HepG2 (cell line): ENCODE data around the gene CRTC2. TPM values are rescaled to one million over a fixed set of nuclear protein-coding genes. Genes with fewer than 3 reads are reported as not detected.

ENCODE experiments used
- CHCHD3 ChIP-seq: sonication (generic); formaldehyde crosslinking; IDR thresholded peaks from 2 replicates; pipeline ENCODE4 v1.8.0; 2022; ENCODE audit warnings: mild to moderate bottlenecking, missing genetic modification reagents, moderate library complexity
- FOXA3 ChIP-seq: IDR thresholded peaks from 2 replicates; pipeline ENCODE4 v1.6.1; 2016; ENCODE audit warnings: missing genetic modification reagents, missing compliant biosample characterization
- GPN1 ChIP-seq: sonication (generic); formaldehyde crosslinking; IDR thresholded peaks from 2 replicates; pipeline ENCODE4 v1.5.1; 2020; ENCODE audit warnings: missing genetic modification reagents, borderline replicate concordance
- LCORL ChIP-seq, 2 experiments: fragments of 450-650 bp in 1 of 2; sonication (generic) in 1 of 2; formaldehyde crosslinking in 1 of 2; IDR thresholded peaks; 2 replicates each; pipeline versions ENCODE4 v1.5.0 to v1.6.1; 2017 to 2020; ENCODE audit warnings: antibody characterized with exemption in 1 of 2, missing genetic modification reagents in 1 of 2
- NCOA2 ChIP-seq: sonication (generic); formaldehyde crosslinking; IDR thresholded peaks from 2 replicates; pipeline ENCODE4 v1.8.0; 2022; ENCODE audit warnings: inconsistent platforms
- RNF2 ChIP-seq: fragments of 450-650 bp; conservative IDR thresholded peaks from 2 replicates; pipeline ENCODE4 v1.6.1; 2016; ENCODE audit warnings: low read depth
- STAT5B ChIP-seq: sonication (generic); formaldehyde crosslinking; IDR thresholded peaks from 2 replicates; pipeline ENCODE4 v1.4.0; 2020; ENCODE audit warnings: missing genetic modification reagents
- ZNF235 ChIP-seq: sonication (generic); formaldehyde crosslinking; IDR thresholded peaks from 2 replicates; pipeline ENCODE4 v1.8.1; 2023; ENCODE audit warnings: mild to moderate bottlenecking, missing genetic modification reagents, borderline replicate concordance
- polyA plus RNA-seq, 8 experiments: library from polyadenylated mRNA; depleted of rRNA in 3 of 8; stranded (reverse) in 7 of 8; unstranded in 1 of 8; fragments of >200 nt; fragmentation: Illumina TruSeq in 4 of 8; extraction: Trizol in 4 of 8; gene quantifications; 2 replicates each; pipeline versions ENCODE4 v1.2.1 to v1.2.3, GENCODE V29; 2011 to 2016; ENCODE audit warnings: low read depth in 4 of 8, missing spikeins in 1 of 8, mixed read lengths in 1 of 8; ENCODE audit not compliant: insufficient read depth in 1 of 8
- total RNA-seq, 5 experiments: library from RNA; depleted of rRNA; stranded (reverse); fragments of >200 nt; fragmentation: Illumina TruSeq; extraction: Trizol; gene quantifications; 2 replicates each; pipeline ENCODE4 v1.2.3, GENCODE V29; 2016; ENCODE audit warnings: low read depth in 1 of 5
- TF ChIP-seq, protein P1 (sequence below): sonication (generic); formaldehyde crosslinking; IDR thresholded peaks from 2 replicates; pipeline ENCODE4 v1.4.0; 2020; ENCODE audit warnings: mild to moderate bottlenecking, missing genetic modification reagents
- TF ChIP-seq, protein P2 (sequence below): sonication (generic); formaldehyde crosslinking; IDR thresholded peaks from 2 replicates; pipeline ENCODE4 v1.4.0; 2020; ENCODE audit warnings: missing genetic modification reagents
- TF ChIP-seq, protein P3 (sequence below): IDR thresholded peaks from 2 replicates; pipeline ENCODE4 v1.6.1; 2012; ENCODE audit warnings: low read length, improper control_type of control experiment
- TF ChIP-seq, protein P4 (sequence below): sonication (generic); formaldehyde crosslinking; IDR thresholded peaks from 2 replicates; pipeline ENCODE4 v1.4.0; 2020; ENCODE audit warnings: mild to moderate bottlenecking, missing genetic modification reagents
- TF ChIP-seq, protein P5 (sequence below): sonication (generic); formaldehyde crosslinking; IDR thresholded peaks from 2 replicates; pipeline ENCODE4 v1.9.0; 2021; ENCODE audit warnings: missing genetic modification reagents, mild to moderate bottlenecking, borderline replicate concordance
- TF ChIP-seq, protein P6 (sequence below): sonication (generic); formaldehyde crosslinking; IDR thresholded peaks from 2 replicates; pipeline ENCODE4 v1.5.1; 2020; ENCODE audit warnings: missing genetic modification reagents, mild to moderate bottlenecking, borderline replicate concordance
- TF ChIP-seq, protein P7 (sequence below): IDR thresholded peaks from 2 replicates; pipeline ENCODE4 v1.6.1; 2016; ENCODE audit warnings: missing genetic modification reagents, missing compliant biosample characterization
- TF ChIP-seq, protein P8 (sequence below): sonication (generic); formaldehyde crosslinking; IDR thresholded peaks from 2 replicates; pipeline ENCODE4 v1.5.0; 2020; ENCODE audit warnings: missing genetic modification reagents, mild to moderate bottlenecking, borderline replicate concordance

CRTC2 gene
- total and polyA plus RNA-seq, 2 of the 13 experiments (the other 11 are each of a cell fraction or from before 2014, with no cell fraction given): 6.1 to 26.7 TPM

DNA sequence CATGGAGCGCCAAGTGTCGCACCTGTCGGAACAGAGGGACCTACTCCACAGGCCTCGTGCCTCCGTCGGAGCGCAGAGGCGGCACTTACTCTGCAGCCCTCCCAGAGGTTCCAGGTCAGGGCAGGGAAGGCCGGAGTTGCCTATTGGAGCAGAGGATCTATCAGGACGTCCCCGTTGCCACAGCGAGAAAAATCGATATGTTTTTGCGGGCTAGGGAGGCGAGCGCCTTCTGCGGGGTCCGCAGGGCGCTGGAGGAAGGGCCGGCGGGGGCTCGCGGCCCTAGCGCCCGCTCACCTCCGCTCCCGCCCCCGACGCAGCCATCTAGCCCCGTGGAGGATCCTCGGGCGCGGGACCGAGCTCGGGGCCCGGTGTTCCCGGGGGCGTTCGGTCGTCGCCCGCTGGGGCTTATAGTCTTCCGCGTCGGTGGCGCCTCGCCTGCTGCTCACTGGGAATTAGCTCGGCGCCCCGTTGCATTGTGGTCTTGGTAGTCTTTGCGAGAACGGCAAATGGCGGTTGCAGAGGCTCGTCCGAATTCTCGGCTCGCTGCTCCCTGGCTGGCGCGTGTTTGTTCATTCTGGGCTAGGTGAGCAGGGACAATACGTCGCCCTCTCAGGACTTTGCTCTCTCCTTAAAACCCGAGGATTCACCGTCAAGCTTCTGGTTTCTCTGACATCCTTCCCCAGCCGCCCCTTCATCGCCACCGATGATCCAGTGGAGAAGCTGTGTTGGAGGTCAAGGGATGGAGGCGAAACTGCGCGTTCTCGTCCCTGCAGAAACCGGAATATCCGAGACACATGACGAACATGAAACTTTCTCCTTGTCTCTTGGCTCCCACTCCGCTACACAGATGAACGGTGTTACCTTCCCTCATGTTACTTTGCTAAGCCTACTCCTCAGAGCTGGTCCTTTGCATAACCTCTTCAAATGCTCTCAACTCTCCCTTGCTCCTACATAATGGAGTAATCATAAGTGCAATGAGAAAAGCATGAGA is 19.1 kb upstream of the CRTC2 start, which contains the start of gene JTB (continued):
- TF ChIP-seq, protein P1, sequence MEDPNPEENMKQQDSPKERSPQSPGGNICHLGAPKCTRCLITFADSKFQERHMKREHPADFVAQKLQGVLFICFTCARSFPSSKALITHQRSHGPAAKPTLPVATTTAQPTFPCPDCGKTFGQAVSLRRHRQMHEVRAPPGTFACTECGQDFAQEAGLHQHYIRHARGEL: peak; percentile 64; the same call in 1 of the 2 replicates
- TF ChIP-seq, protein P2, sequence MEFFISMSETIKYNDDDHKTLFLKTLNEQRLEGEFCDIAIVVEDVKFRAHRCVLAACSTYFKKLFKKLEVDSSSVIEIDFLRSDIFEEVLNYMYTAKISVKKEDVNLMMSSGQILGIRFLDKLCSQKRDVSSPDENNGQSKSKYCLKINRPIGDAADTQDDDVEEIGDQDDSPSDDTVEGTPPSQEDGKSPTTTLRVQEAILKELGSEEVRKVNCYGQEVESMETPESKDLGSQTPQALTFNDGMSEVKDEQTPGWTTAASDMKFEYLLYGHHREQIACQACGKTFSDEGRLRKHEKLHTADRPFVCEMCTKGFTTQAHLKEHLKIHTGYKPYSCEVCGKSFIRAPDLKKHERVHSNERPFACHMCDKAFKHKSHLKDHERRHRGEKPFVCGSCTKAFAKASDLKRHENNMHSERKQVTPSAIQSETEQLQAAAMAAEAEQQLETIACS: no peak
- TF ChIP-seq, protein P3, sequence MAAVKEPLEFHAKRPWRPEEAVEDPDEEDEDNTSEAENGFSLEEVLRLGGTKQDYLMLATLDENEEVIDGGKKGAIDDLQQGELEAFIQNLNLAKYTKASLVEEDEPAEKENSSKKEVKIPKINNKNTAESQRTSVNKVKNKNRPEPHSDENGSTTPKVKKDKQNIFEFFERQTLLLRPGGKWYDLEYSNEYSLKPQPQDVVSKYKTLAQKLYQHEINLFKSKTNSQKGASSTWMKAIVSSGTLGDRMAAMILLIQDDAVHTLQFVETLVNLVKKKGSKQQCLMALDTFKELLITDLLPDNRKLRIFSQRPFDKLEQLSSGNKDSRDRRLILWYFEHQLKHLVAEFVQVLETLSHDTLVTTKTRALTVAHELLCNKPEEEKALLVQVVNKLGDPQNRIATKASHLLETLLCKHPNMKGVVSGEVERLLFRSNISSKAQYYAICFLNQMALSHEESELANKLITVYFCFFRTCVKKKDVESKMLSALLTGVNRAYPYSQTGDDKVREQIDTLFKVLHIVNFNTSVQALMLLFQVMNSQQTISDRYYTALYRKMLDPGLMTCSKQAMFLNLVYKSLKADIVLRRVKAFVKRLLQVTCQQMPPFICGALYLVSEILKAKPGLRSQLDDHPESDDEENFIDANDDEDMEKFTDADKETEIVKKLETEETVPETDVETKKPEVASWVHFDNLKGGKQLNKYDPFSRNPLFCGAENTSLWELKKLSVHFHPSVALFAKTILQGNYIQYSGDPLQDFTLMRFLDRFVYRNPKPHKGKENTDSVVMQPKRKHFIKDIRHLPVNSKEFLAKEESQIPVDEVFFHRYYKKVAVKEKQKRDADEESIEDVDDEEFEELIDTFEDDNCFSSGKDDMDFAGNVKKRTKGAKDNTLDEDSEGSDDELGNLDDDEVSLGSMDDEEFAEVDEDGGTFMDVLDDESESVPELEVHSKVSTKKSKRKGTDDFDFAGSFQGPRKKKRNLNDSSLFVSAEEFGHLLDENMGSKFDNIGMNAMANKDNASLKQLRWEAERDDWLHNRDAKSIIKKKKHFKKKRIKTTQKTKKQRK: no peak
- TF ChIP-seq STAT5B (CRISPR knock-in tag) (no peak), GPN1 (no peak), CHCHD3 (peak; percentile 95), FOXA3 (CRISPR knock-in tag) (peak; percentile 31; the same call in 1 of the 2 replicates), RNF2 (peak; percentile 88), LCORL (IDR thresholded peaks at IDR 0.05) (no peak), LCORL (CRISPR knock-in tag; IDR thresholded peaks at IDR 0.05) (no peak), ZNF235 (CRISPR knock-in tag) (peak; percentile 94; the same call in 1 of the 2 replicates), NCOA2 (CRISPR knock-in tag) (peak; percentile 35; the same call in 1 of the 2 replicates)
- TF ChIP-seq, protein P4, sequence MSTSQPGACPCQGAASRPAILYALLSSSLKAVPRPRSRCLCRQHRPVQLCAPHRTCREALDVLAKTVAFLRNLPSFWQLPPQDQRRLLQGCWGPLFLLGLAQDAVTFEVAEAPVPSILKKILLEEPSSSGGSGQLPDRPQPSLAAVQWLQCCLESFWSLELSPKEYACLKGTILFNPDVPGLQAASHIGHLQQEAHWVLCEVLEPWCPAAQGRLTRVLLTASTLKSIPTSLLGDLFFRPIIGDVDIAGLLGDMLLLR (CRISPR knock-in tag): peak; percentile 83
- TF ChIP-seq, protein P5, sequence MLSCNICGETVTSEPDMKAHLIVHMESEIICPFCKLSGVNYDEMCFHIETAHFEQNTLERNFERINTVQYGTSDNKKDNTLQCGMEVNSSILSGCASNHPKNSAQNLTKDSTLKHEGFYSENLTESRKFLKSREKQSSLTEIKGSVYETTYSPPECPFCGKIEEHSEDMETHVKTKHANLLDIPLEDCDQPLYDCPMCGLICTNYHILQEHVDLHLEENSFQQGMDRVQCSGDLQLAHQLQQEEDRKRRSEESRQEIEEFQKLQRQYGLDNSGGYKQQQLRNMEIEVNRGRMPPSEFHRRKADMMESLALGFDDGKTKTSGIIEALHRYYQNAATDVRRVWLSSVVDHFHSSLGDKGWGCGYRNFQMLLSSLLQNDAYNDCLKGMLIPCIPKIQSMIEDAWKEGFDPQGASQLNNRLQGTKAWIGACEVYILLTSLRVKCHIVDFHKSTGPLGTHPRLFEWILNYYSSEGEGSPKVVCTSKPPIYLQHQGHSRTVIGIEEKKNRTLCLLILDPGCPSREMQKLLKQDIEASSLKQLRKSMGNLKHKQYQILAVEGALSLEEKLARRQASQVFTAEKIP (CRISPR knock-in tag): no peak
- TF ChIP-seq, protein P6, sequence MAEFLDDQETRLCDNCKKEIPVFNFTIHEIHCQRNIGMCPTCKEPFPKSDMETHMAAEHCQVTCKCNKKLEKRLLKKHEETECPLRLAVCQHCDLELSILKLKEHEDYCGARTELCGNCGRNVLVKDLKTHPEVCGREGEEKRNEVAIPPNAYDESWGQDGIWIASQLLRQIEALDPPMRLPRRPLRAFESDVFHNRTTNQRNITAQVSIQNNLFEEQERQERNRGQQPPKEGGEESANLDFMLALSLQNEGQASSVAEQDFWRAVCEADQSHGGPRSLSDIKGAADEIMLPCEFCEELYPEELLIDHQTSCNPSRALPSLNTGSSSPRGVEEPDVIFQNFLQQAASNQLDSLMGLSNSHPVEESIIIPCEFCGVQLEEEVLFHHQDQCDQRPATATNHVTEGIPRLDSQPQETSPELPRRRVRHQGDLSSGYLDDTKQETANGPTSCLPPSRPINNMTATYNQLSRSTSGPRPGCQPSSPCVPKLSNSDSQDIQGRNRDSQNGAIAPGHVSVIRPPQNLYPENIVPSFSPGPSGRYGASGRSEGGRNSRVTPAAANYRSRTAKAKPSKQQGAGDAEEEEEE (CRISPR knock-in tag): no peak
- TF ChIP-seq, protein P7, sequence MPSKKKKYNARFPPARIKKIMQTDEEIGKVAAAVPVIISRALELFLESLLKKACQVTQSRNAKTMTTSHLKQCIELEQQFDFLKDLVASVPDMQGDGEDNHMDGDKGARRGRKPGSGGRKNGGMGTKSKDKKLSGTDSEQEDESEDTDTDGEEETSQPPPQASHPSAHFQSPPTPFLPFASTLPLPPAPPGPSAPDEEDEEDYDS: peak; percentile 54; the same call in 1 of the 2 replicates
- TF ChIP-seq, protein P8, sequence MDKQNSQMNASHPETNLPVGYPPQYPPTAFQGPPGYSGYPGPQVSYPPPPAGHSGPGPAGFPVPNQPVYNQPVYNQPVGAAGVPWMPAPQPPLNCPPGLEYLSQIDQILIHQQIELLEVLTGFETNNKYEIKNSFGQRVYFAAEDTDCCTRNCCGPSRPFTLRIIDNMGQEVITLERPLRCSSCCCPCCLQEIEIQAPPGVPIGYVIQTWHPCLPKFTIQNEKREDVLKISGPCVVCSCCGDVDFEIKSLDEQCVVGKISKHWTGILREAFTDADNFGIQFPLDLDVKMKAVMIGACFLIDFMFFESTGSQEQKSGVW (CRISPR knock-in tag): no peak
